Upper lobe of left lung (tissue), 4 donors: ENCODE results near the gene VASP.
"Not testable (repeated sequence)": the region's sequence is repeated elsewhere in the genome, so short reads cannot be mapped to it uniquely, and the experiment has no call there.

ENCODE experiments used
- EP300 ChIP-seq, 4 donors: sonication (generic); formaldehyde crosslinking; IDR thresholded peaks; one replicate each; pipeline ENCODE4 v1.5.1; 2017; ENCODE audit warnings: antibody characterized with exemption in 4 of 4, control low read depth in 2 of 4
- TF ChIP-seq, protein P1 (sequence below), 6 experiments: fragments of 450-650 bp in 4 of 6; fragments of 200-600 bp in 2 of 6; sonication (generic) in 2 of 6; IDR thresholded peaks; one replicate each; pipeline ENCODE4 v1.5.1; 2016 to 2019; ENCODE audit warnings: antibody characterized with exemption in 6 of 6

DNA sequence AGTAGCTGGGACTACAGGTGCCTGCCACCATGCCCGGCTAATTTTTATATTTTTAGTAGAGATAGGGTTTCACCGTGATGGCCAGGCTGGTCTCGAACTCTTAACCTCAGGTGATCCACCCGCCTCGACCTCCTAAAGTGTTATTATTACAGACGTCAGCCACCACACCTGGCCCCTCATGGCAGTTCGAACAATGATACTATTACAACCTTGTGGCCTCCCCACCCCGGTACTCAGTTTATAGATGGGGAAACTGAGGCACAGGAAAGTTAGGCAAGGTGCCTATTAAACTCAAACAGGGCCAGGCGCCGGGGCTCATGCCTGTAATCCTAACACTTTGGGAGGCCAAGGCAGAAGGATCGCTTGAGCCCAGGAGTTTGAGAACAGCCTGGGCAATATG, 3.1 kb downstream of the VASP start:
- TF ChIP-seq, protein P1, sequence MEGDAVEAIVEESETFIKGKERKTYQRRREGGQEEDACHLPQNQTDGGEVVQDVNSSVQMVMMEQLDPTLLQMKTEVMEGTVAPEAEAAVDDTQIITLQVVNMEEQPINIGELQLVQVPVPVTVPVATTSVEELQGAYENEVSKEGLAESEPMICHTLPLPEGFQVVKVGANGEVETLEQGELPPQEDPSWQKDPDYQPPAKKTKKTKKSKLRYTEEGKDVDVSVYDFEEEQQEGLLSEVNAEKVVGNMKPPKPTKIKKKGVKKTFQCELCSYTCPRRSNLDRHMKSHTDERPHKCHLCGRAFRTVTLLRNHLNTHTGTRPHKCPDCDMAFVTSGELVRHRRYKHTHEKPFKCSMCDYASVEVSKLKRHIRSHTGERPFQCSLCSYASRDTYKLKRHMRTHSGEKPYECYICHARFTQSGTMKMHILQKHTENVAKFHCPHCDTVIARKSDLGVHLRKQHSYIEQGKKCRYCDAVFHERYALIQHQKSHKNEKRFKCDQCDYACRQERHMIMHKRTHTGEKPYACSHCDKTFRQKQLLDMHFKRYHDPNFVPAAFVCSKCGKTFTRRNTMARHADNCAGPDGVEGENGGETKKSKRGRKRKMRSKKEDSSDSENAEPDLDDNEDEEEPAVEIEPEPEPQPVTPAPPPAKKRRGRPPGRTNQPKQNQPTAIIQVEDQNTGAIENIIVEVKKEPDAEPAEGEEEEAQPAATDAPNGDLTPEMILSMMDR (IDR thresholded peaks at IDR 0.05): not testable (repeated sequence)
- TF ChIP-seq EP300 (IDR thresholded peaks at IDR 0.05): not testable (repeated sequence)
